Endothelial cell of umbilical vein (primary cell): ENCODE measurements around the gene CELSR1. TPM values are rescaled to one million over a fixed set of nuclear protein-coding genes. Genes with fewer than 3 reads are reported as not detected.

Experiments
- BruUV-seq: library from RNA; stranded (reverse); fragments of 400-500 nt; replicated peaks from 2 replicates; lab custom pipeline; 2021; lab: Mats Ljungman, UMichigan
- CTCF ChIA-PET: fragments of 300-600, 350-600 bp; sonication (Branson Sonifier 250); formaldehyde crosslinking; loops from one replicate; lab custom pipeline; 2021; ENCODE audit warnings: antibody characterized with exemption, inconsistent platforms; lab: Charles Lee
- POLR2A ChIA-PET: fragments of 300-600, 350-600 bp; sonication (Branson Sonifier 250); formaldehyde crosslinking; loops from one replicate; lab custom pipeline; 2021; ENCODE audit warnings: antibody characterized with exemption, inconsistent platforms; lab: Charles Lee
- DNase-seq: peaks from one replicate; pipeline ENCODE4 v3.0.0-alpha.2; 2011; ENCODE audit warnings: low read depth, low spot score
- FAIRE-seq: peaks from 2 replicates; lab custom pipeline; 2011; peaks lifted over from hg19 to GRCh38; lab: Jason Lieb, UNC
- H2AFZ ChIP-seq: 2 replicates; pipeline ENCODE4 v1.6.0; 2012; ENCODE audit warnings: low read depth, low read length, control low read depth, inconsistent platforms
- H3K27ac ChIP-seq: 2 replicates; pipeline ENCODE4 v1.5.1; 2011; ENCODE audit warnings: low read depth, mild to moderate bottlenecking, control low read depth, low read length, moderate library complexity; ENCODE audit not compliant: insufficient read depth
- H3K27me3 ChIP-seq, 2 experiments: 2 replicates each; pipeline versions ENCODE4 v1.6.0 to v1.6.1; 2011; ENCODE audit warnings: low read length in 2 of 2, mixed read lengths in 1 of 2; ENCODE audit not compliant: control insufficient read depth in 2 of 2, insufficient read depth in 2 of 2
- H3K36me3 ChIP-seq, 2 experiments: 2 replicates in 1 of 2; 3 replicates in 1 of 2; pipeline ENCODE4 v1.5.1; 2011; ENCODE audit warnings: low read length in 2 of 2, mild to moderate bottlenecking in 1 of 2, moderate library complexity in 1 of 2; ENCODE audit not compliant: control insufficient read depth in 2 of 2, insufficient read depth in 2 of 2; ENCODE audit errors: extremely low read depth in 1 of 2
- H3K4me1 ChIP-seq: 3 replicates; pipeline ENCODE4 v1.5.1; 2011; ENCODE audit warnings: mild to moderate bottlenecking, low read length; ENCODE audit not compliant: control insufficient read depth, insufficient read depth; ENCODE audit errors: extremely low read depth
- H3K4me2 ChIP-seq: 2 replicates; pipeline ENCODE4 v1.6.1; 2011; ENCODE audit warnings: low read length, control low read depth, mixed read lengths; ENCODE audit not compliant: insufficient read depth
- H3K4me3 ChIP-seq, 3 experiments: fragments of 200-600 bp in 1 of 3; sonication (generic), shearing (Covaris generic) in 1 of 3; replicated peaks in 1 of 3; 2 replicates each; pipeline ENCODE4 v1.5.1; 2011 to 2016; ENCODE audit warnings: control low read depth in 3 of 3, low read length in 3 of 3, mild to moderate bottlenecking in 2 of 3, inconsistent platforms in 1 of 3, low read depth in 1 of 3, moderate library complexity in 1 of 3; ENCODE audit not compliant: insufficient read depth in 1 of 3
- H3K79me2 ChIP-seq: 2 replicates; pipeline ENCODE4 v1.6.0; 2012; ENCODE audit warnings: low read length, inconsistent platforms; ENCODE audit not compliant: control insufficient read depth, insufficient read depth
- H3K9ac ChIP-seq: replicated peaks from 2 replicates; pipeline ENCODE3; 2011; ENCODE audit warnings: low read length, control low read depth; ENCODE audit not compliant: insufficient read depth; ENCODE audit errors: extremely low read depth
- H3K9me1 ChIP-seq: replicated peaks from 3 replicates; pipeline ENCODE4 v1.6.0; 2011; ENCODE audit warnings: mild to moderate bottlenecking, low read length; ENCODE audit not compliant: control insufficient read depth, insufficient read depth; ENCODE audit errors: extremely low read depth
- H3K9me3 ChIP-seq: replicated peaks from 2 replicates; pipeline ENCODE4 v1.5.1; 2012; ENCODE audit warnings: low read length, inconsistent platforms; ENCODE audit not compliant: control insufficient read depth, insufficient read depth
- H4K20me1 ChIP-seq: replicated peaks from 2 replicates; pipeline ENCODE3; 2011; ENCODE audit warnings: mild to moderate bottlenecking, low read length; ENCODE audit not compliant: control insufficient read depth, insufficient read depth; ENCODE audit errors: extremely low read depth
- EZH2 ChIP-seq: IDR thresholded peaks from 2 replicates; pipeline ENCODE4 v1.6.1; 2012; ENCODE audit warnings: borderline replicate concordance, low read depth, mild to moderate bottlenecking, moderate library complexity, low read length, inconsistent platforms; ENCODE audit not compliant: severe bottlenecking
- FOS ChIP-seq: IDR thresholded peaks from 2 replicates; pipeline ENCODE4 v1.6.1; 2011; ENCODE audit warnings: mild to moderate bottlenecking, low read length, moderate library complexity, borderline replicate concordance; ENCODE audit not compliant: insufficient read depth
- GATA2 ChIP-seq: IDR thresholded peaks from 2 replicates; pipeline ENCODE4 v1.7.0; 2011; ENCODE audit warnings: low read depth, mild to moderate bottlenecking, moderate library complexity, mixed read lengths, low read length; ENCODE audit not compliant: insufficient read length, insufficient read depth
- JUN ChIP-seq: IDR thresholded peaks from 2 replicates; pipeline ENCODE4 v1.6.1; 2011; ENCODE audit warnings: borderline replicate concordance, low read depth; ENCODE audit not compliant: insufficient read length, insufficient read depth
- MYC ChIP-seq: IDR thresholded peaks from one replicate; pipeline ENCODE4 v1.6.1; 2011; ENCODE audit warnings: mild to moderate bottlenecking, low read depth, low read length
- POLR2A ChIP-seq: IDR thresholded peaks from 2 replicates; pipeline ENCODE4 v1.6.1; 2012; ENCODE audit warnings: low read depth, mild to moderate bottlenecking, control low read depth, low read length
- POLR2AphosphoS5 ChIP-seq: IDR thresholded peaks from 2 replicates; pipeline ENCODE4 v1.6.1; 2012; ENCODE audit warnings: low read depth, mild to moderate bottlenecking, control low read depth, low read length, moderate library complexity; ENCODE audit not compliant: insufficient read depth
- dilution Hi-C: fragments of 300-500 bp; cut with MboI; formaldehyde crosslinking; loops from one replicate; pipeline ENCODE4 v1.15.0; 2019; ENCODE audit warnings: low sequenced_read_pairs; ENCODE audit not compliant: extremely low pct_ligation_motif_present
- intact Hi-C: fragments of 100-400 bp; cut with micrococcal nuclease; formaldehyde crosslinking; loops from one replicate; pipeline ENCODE4 v1.10.0; 2022
- polyA plus RNA-seq, 4 experiments: library from polyadenylated mRNA; depleted of rRNA in 3 of 4; stranded (reverse) in 3 of 4; unstranded in 1 of 4; fragments of >200 nt; gene quantifications; 2 replicates each; pipeline versions ENCODE4 v1.2.1 to v1.2.3, GENCODE V29; 2011 to 2012; ENCODE audit warnings: missing spikeins in 1 of 4
- total RNA-seq: library from RNA; stranded (reverse); gene quantifications from 2 replicates; pipeline ENCODE4 v1.2.3, GENCODE V29; 2021
- TF ChIP-seq, protein P1 (sequence below), 2 donors: IDR thresholded peaks; 1 replicate in 1 of 2; 2 replicates in 1 of 2; pipeline ENCODE4 v1.5.1; 2011; ENCODE audit warnings: low read length in 2 of 2, mild to moderate bottlenecking in 2 of 2, moderate library complexity in 2 of 2, control low read depth in 1 of 2, inconsistent platforms in 1 of 2, low read depth in 1 of 2; ENCODE audit not compliant: insufficient read depth in 1 of 2; ENCODE audit errors: extremely low read depth in 1 of 2
- TF ChIP-seq, protein P2 (sequence below): IDR thresholded peaks from 2 replicates; pipeline ENCODE4 v1.6.1; 2011; ENCODE audit not compliant: insufficient read depth, insufficient read length

The CELSR1 gene
- total and polyA plus RNA-seq, 2 donors (not counting 3 experiments of a cell fraction or from before 2014, with no cell fraction given), result 3.7 to 5.4 TPM

GRCh38 chr22:46564084-46564714, 26.8 kb upstream of the CELSR1 start:
- Histone ChIP-seq H3K36me3 (no peaks in the 10 kb centered on the region), H3K79me2 (no peaks in the 10 kb centered on the region), H3K4me1 (no peaks in the 10 kb centered on the region), H3K9ac (no peak overlapping the region), H3K4me2 (no peak overlapping the region), H3K9me3 (no peaks in the 10 kb centered on the region), H4K20me1 (no peaks in the 10 kb centered on the region), H3K4me3 (no peak overlapping the region), H2AFZ (no peak overlapping the region), H3K27me3 (no peaks in the 10 kb centered on the region), H3K27ac (no peak overlapping the region), H3K9me1 (no peaks in the 10 kb centered on the region)
- POLR2A ChIA-PET, result no interaction called here
- BruUV-seq, result no TSS peak
- dilution Hi-C loops, result no loop called here
- intact Hi-C loops, result loop anchor here (5.0 kb wide), 1 partner anchor 238 kb away; no protein-coding TSS in a partner anchor
- no peak for DNase-seq
- no peak for TF ChIP-seq MYC
- no peak for TF ChIP-seq JUN
- no peak for TF ChIP-seq POLR2AphosphoS5
- TF ChIP-seq, protein P1, sequence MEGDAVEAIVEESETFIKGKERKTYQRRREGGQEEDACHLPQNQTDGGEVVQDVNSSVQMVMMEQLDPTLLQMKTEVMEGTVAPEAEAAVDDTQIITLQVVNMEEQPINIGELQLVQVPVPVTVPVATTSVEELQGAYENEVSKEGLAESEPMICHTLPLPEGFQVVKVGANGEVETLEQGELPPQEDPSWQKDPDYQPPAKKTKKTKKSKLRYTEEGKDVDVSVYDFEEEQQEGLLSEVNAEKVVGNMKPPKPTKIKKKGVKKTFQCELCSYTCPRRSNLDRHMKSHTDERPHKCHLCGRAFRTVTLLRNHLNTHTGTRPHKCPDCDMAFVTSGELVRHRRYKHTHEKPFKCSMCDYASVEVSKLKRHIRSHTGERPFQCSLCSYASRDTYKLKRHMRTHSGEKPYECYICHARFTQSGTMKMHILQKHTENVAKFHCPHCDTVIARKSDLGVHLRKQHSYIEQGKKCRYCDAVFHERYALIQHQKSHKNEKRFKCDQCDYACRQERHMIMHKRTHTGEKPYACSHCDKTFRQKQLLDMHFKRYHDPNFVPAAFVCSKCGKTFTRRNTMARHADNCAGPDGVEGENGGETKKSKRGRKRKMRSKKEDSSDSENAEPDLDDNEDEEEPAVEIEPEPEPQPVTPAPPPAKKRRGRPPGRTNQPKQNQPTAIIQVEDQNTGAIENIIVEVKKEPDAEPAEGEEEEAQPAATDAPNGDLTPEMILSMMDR (IDR thresholded peaks at IDR 0.05; ENCODE audit: extremely low read depth in 1 of 2, insufficient read depth in 1 of 2, low read depth in 1 of 2, low read length in 2 of 2), result no peak
- no peak for TF ChIP-seq FOS
- TF ChIP-seq, protein P2, sequence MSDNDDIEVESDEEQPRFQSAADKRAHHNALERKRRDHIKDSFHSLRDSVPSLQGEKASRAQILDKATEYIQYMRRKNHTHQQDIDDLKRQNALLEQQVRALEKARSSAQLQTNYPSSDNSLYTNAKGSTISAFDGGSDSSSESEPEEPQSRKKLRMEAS, result no peak
- TF ChIP-seq GATA2, result no peak
- no peak for TF ChIP-seq EZH2
- TF ChIP-seq POLR2A, result no peak
- FAIRE-seq, result no peak
- CTCF ChIA-PET, result interaction anchor here (1.0 to 2.6 kb wide), 6 partner anchors 9 to 196 kb away, joined by 3 to 18 read pairs (median 6); no protein-coding TSS in a partner anchor
